H1 (cell line): ENCODE results near the gene DLG4. TPM values are rescaled to one million over a fixed set of nuclear protein-coding genes. Genes with fewer than 3 reads are reported as not detected.
A peak's percentile ranks its signal among the peaks of the same experiment; 100 is the strongest.

Experiments
- CBX8 ChIP-seq: fragments of 300-800, 300-1000 bp; sonication (generic); IDR thresholded peaks from 2 replicates; pipeline ENCODE4 v1.7.1; 2016; ENCODE audit warnings: low read depth, low read length, borderline replicate concordance
- CHD2 ChIP-seq: IDR thresholded peaks from 2 replicates; pipeline ENCODE4 v1.6.1; 2012; ENCODE audit warnings: low read length, improper control_type of control experiment
- CTBP2 ChIP-seq: IDR thresholded peaks from 2 replicates; pipeline ENCODE4 v1.7.0; 2011; ENCODE audit warnings: borderline replicate concordance, mild to moderate bottlenecking, moderate library complexity, mixed read lengths, low read length; ENCODE audit not compliant: insufficient read depth, insufficient read length
- CTCF ChIP-seq, 3 experiments: IDR thresholded peaks; 1 replicate in 2 of 3; 2 replicates in 1 of 3; pipeline versions ENCODE4 v1.5.1 to v1.6.1; 2011; ENCODE audit warnings: low read length in 3 of 3, mild to moderate bottlenecking in 3 of 3, inconsistent platforms in 2 of 3, low read depth in 1 of 3, moderate library complexity in 1 of 3; ENCODE audit not compliant: insufficient read depth in 1 of 3; ENCODE audit errors: control extremely low read depth in 1 of 3
- E2F6 ChIP-seq: IDR thresholded peaks from 2 replicates; pipeline ENCODE4 v1.6.1; 2012; ENCODE audit warnings: inconsistent platforms
- EZH2 ChIP-seq: fragments of 200-600 bp; sonication (generic); IDR thresholded peaks from 2 replicates; pipeline ENCODE4 v1.7.1; 2012; ENCODE audit warnings: low read depth, mild to moderate bottlenecking, moderate library complexity, low read length, inconsistent platforms; ENCODE audit not compliant: severe bottlenecking
- KDM5A ChIP-seq: fragments of 200-600 bp; IDR thresholded peaks from 2 replicates; pipeline ENCODE4 v1.7.1; 2012; ENCODE audit warnings: mild to moderate bottlenecking, low read length, inconsistent platforms, mixed read lengths
- PHF8 ChIP-seq: fragments of 200-600 bp; sonication (generic); conservative IDR thresholded peaks from 2 replicates; pipeline ENCODE4 v1.7.1; 2012; ENCODE audit warnings: low read depth, mild to moderate bottlenecking, inconsistent platforms, low read length, moderate library complexity
- POLR2A ChIP-seq, 2 experiments: IDR thresholded peaks; 1 replicate in 1 of 2; 2 replicates in 1 of 2; pipeline ENCODE4 v1.6.1; 2011; ENCODE audit warnings: low read depth in 2 of 2, low read length in 2 of 2, mild to moderate bottlenecking in 2 of 2; ENCODE audit errors: control extremely low read depth in 1 of 2
- RAD21 ChIP-seq, 2 experiments: IDR thresholded peaks in 1 of 2; conservative IDR thresholded peaks in 1 of 2; 2 replicates each; pipeline ENCODE4 v1.6.1; 2011; ENCODE audit warnings: low read depth in 2 of 2, low read length in 2 of 2, improper control_type of control experiment in 1 of 2, inconsistent platforms in 1 of 2, mild to moderate bottlenecking in 1 of 2, moderate library complexity in 1 of 2
- RNF2 ChIP-seq: fragments of 200-900, 300-1000 bp; sonication (generic); IDR thresholded peaks from 2 replicates; pipeline ENCODE4 v1.7.1; 2016; ENCODE audit warnings: borderline replicate concordance, low read depth, mild to moderate bottlenecking, antibody characterized with exemption, low read length; ENCODE audit not compliant: poor library complexity, severe bottlenecking; ENCODE audit errors: missing control alignments
- SIN3A ChIP-seq, 2 experiments: IDR thresholded peaks in 1 of 2; conservative IDR thresholded peaks in 1 of 2; 2 replicates each; pipeline ENCODE4 v1.6.1; 2011 to 2012; ENCODE audit warnings: low read length in 2 of 2, improper control_type of control experiment in 1 of 2, low read depth in 1 of 2, mild to moderate bottlenecking in 1 of 2
- SP1 ChIP-seq: IDR thresholded peaks from 2 replicates; pipeline ENCODE4 v1.6.1; 2011; ENCODE audit warnings: low read depth, low read length
- TAF7 ChIP-seq: optimal IDR thresholded peaks from 2 replicates; pipeline ENCODE3; 2011; ENCODE audit warnings: low read depth, mild to moderate bottlenecking, inconsistent platforms, low read length, moderate library complexity, borderline replicate concordance
- TEAD4 ChIP-seq: IDR thresholded peaks from 2 replicates; pipeline ENCODE4 v1.6.1; 2012; ENCODE audit warnings: low read depth, low read length, inconsistent platforms, mixed read lengths
- USF2 ChIP-seq: IDR thresholded peaks from 2 replicates; pipeline ENCODE4 v1.6.1; 2011; ENCODE audit warnings: low read length, improper control_type of control experiment
- ZNF274 ChIP-seq: IDR thresholded peaks from 2 replicates; pipeline ENCODE4 v1.7.0; 2012; ENCODE audit warnings: low read length, borderline replicate concordance; ENCODE audit errors: extremely low read depth
- polyA plus RNA-seq, 7 experiments: library from polyadenylated mRNA; depleted of rRNA in 3 of 7; stranded (reverse) in 5 of 7; unstranded in 2 of 7; fragments of >200 nt in 5 of 7; fragments of 200-250 nt in 2 of 7; gene quantifications; 1 replicate in 5 of 7; 2 replicates in 1 of 7; 4 replicates in 1 of 7; pipeline versions ENCODE4 v1.2.1 to v1.2.3, GENCODE V29; 2011 to 2013; ENCODE audit warnings: missing spikeins in 2 of 7, mixed read lengths in 2 of 7
- total RNA-seq: library from RNA; stranded (reverse); fragmentation: NEBNext Ultra II Directional; extraction: Animal tissue kit (Norgen Biotek cat#: 25700); gene quantifications from 2 replicates; pipeline ENCODE4 v1.2.1, GENCODE V29; 2021

DLG4 gene
- total and polyA plus RNA-seq, 2 of the 8 experiments (the other 6 are each of a cell fraction or from before 2014, with no cell fraction given), result 18.9 to 45.9 TPM

GRCh38 chr17:7241783-7242716 is 22.4 kb upstream of the DLG4 start, which contains the start of gene GABARAP (continued):
- TF ChIP-seq CTCF (IDR thresholded peaks at IDR 0.05; ENCODE audit: control extremely low read depth in 1 of 3, insufficient read depth in 1 of 3, low read depth in 1 of 3, low read length in 3 of 3), result no peak
- TF ChIP-seq PHF8, result peak; percentile 11; the same call in 1 of the 2 replicates
- TF ChIP-seq CBX8, result no peak
- no peak for TF ChIP-seq CTBP2
- peak; percentile 79 for TF ChIP-seq CHD2
- TF ChIP-seq SIN3A (conservative IDR thresholded peaks at IDR 0.05 in 1 of 2, IDR thresholded peaks at IDR 0.05 in 1 of 2; ENCODE audit: low read depth in 1 of 2, low read length in 2 of 2), result 0 out of 4 replicates have a peak, but pooled peaks of 1 of the 2 experiments have one; percentile 27
- no peak for TF ChIP-seq KDM5A
- peak in 1 of 2 experiments; percentile 70; a peak in 1 of 3 replicates for TF ChIP-seq POLR2A (IDR thresholded peaks at IDR 0.05; ENCODE audit: control extremely low read depth in 1 of 2, low read depth in 2 of 2, low read length in 2 of 2)
- no peak for TF ChIP-seq E2F6
- TF ChIP-seq TEAD4, result no peak
- TF ChIP-seq EZH2, result no peak
- no peak for TF ChIP-seq ZNF274
- TF ChIP-seq TAF7, result peak; percentile 13
- TF ChIP-seq RAD21 (IDR thresholded peaks at IDR 0.05 in 1 of 2, conservative IDR thresholded peaks at IDR 0.05 in 1 of 2; ENCODE audit: low read depth in 2 of 2, low read length in 2 of 2), result no peak
- TF ChIP-seq SP1, result no peak
- TF ChIP-seq RNF2, result no peak
- TF ChIP-seq USF2, result no peak
